ENCODE data around the gene TMEM242. TPM values are rescaled to one million over a fixed set of nuclear protein-coding genes. Genes with fewer than 3 reads are reported as not detected.

TMEM242 gene
- total and polyA plus RNA-seq, 7 donors: 7.8 to 14.8 (median 14.0) TPM

DNA sequence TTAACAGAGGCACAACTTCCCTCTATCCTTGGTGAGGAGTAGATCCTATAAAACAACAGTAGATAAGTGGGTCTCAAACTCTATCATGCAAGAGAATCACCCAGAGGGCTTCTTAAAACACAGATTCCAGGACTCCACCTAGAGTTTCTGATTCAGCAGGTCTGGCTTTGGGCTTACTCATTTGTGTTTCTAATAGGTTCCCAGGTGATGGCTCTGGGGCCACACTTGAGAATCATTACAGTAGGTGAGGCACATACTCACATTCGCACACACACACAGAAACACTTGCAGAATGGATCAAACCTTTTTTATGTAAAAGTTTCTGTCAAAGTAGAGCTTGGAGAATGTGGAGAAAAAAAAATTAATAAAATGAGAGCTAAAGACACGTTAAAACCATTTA is 52.4 kb downstream of the TMEM242 start:
- TF ChIP-seq, protein P1, sequence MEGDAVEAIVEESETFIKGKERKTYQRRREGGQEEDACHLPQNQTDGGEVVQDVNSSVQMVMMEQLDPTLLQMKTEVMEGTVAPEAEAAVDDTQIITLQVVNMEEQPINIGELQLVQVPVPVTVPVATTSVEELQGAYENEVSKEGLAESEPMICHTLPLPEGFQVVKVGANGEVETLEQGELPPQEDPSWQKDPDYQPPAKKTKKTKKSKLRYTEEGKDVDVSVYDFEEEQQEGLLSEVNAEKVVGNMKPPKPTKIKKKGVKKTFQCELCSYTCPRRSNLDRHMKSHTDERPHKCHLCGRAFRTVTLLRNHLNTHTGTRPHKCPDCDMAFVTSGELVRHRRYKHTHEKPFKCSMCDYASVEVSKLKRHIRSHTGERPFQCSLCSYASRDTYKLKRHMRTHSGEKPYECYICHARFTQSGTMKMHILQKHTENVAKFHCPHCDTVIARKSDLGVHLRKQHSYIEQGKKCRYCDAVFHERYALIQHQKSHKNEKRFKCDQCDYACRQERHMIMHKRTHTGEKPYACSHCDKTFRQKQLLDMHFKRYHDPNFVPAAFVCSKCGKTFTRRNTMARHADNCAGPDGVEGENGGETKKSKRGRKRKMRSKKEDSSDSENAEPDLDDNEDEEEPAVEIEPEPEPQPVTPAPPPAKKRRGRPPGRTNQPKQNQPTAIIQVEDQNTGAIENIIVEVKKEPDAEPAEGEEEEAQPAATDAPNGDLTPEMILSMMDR (IDR thresholded peaks at IDR 0.05): no peak
- no peaks in the 10 kb centered on the region for H3K27me3 ChIP-seq (ENCODE audit: insufficient read depth in 3 of 3, low read length in 2 of 3)
- intact Hi-C loops (cut with DNase I): loop anchor here (5.0 to 10.0 kb wide), 3 partner anchors 34 to 236 kb away; no protein-coding TSS in a partner anchor
- H3K4me1 ChIP-seq: peaks cover 19% of the 10 kb centered on the region
- no peak overlapping the region for H3K27ac ChIP-seq
- no peak overlapping the region for H3K4me3 ChIP-seq
- H3K9me3 ChIP-seq: no peaks in the 10 kb centered on the region
- DNase-seq (no peak), ATAC-seq (no peak)
- no peaks in the 10 kb centered on the region for H3K36me3 ChIP-seq (ENCODE audit: insufficient read depth in 1 of 2, low read depth in 1 of 2)
- 90 to 93% (median 92%) methylated on average over 2 of the region's 2 CpGs for WGBS, 3 donors

DNA sequence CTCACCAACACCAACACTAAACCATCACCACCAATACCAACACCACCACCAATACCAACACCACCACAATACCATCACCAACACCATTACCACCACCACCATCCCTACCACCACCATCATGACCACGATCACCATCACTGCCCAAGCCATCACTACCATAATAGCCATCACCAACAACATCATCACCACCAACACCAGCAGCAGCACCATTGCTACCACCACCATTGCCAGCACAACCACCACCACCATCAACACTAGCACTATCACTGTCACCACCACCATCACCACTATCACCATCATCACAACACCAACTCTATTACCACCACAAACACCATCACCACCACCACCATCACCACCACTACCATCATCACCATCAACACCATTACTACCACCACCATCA is 53.0 kb downstream of the TMEM242 start:
- no peak overlapping the region for H3K27ac ChIP-seq
- TF ChIP-seq, protein P1 (IDR thresholded peaks at IDR 0.05): no peak
- H3K9me3 ChIP-seq: no peaks in the 10 kb centered on the region
- H3K36me3 ChIP-seq (ENCODE audit: insufficient read depth in 1 of 2, low read depth in 1 of 2): no peaks in the 10 kb centered on the region
- ATAC-seq: no peak
- no peak for DNase-seq
- H3K4me1 ChIP-seq: peaks cover 16% of the 10 kb centered on the region
- 52 to 93% (median 84%) methylated on average over 1 of the region's 1 CpG for WGBS, 3 donors
- intact Hi-C loops (cut with DNase I): loop anchor here (5.0 to 10.0 kb wide), 3 partner anchors 33 to 236 kb away; no protein-coding TSS in a partner anchor
- H3K27me3 ChIP-seq (ENCODE audit: insufficient read depth in 3 of 3, low read length in 2 of 3): no peaks in the 10 kb centered on the region
- no peak overlapping the region for H3K4me3 ChIP-seq

DNA sequence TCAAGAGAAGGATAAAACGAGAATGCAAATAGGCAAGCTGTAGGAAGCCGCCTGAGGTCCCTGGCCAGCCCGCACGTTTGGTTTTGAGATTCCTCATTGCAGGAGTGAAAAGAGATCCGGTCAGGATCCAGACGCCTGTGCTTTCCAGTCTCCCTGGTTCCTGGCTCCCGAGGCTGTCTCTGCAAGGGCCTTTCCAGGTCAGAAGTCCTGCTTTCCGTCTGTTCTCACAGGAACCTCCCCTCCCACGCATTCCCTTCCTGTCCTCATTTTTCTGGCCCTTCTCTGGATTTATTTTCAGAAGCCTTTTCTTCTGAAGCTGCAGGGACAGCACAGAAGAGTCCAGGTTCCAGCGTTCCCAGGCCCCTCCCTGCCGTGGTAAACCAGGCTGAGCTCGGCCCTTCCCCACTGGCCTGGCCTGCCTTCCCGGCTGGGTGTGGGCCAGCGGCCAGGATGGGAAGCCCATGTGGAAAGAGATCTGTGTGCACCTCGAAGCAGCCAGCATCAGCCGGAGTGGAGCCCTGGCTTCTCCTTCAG is 54.0 kb downstream of the TMEM242 start:
- no peaks in the 10 kb centered on the region for H3K9me3 ChIP-seq
- no peak overlapping the region for H3K4me3 ChIP-seq
- ATAC-seq (peak; percentile 37 to 61 (median 57)), DNase-seq (peak; percentile 78 to 81)
- intact Hi-C loops (cut with DNase I): no loop called here
- H3K27ac ChIP-seq: peak overlapping the region; percentile 46
- TF ChIP-seq, protein P1 (IDR thresholded peaks at IDR 0.05): no peak
- no peaks in the 10 kb centered on the region for H3K27me3 ChIP-seq (ENCODE audit: insufficient read depth in 3 of 3, low read length in 2 of 3)
- peaks cover 12% of the 10 kb centered on the region for H3K4me1 ChIP-seq
- WGBS, 3 donors: 10 to 18% (median 13%) methylated on average over 16 of the region's 16 CpGs
- no peaks in the 10 kb centered on the region for H3K36me3 ChIP-seq (ENCODE audit: insufficient read depth in 1 of 2, low read depth in 1 of 2)

DNA sequence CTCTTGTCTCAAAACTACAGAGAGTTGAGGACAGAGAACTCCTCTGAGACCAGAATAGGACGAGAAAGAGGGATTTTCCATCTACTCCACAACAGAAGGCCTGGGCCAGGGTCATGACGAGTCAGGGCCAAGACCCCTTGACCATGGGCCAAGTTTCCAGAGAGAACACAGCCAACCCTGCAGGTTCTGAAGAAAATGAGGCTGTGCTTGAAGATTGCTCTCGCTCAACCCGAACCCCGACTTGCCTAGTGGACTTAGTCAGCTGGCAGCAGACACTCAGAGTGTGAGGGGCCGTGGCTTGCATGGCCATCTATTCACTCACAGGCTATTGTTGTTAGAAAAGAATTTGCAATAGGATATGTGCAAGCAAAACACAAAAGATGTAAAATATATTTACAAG is 54.5 kb downstream of the TMEM242 start:
- peaks cover 12% of the 10 kb centered on the region for H3K4me1 ChIP-seq
- no peaks in the 10 kb centered on the region for H3K9me3 ChIP-seq
- peak overlapping the region; percentile 46 for H3K27ac ChIP-seq
- WGBS, 3 donors: 53 to 64% (median 62%) methylated on average over 6 of the region's 6 CpGs
- TF ChIP-seq, protein P1 (IDR thresholded peaks at IDR 0.05): no peak
- H3K27me3 ChIP-seq (ENCODE audit: insufficient read depth in 3 of 3, low read length in 2 of 3): no peaks in the 10 kb centered on the region
- DNase-seq: no peak
- intact Hi-C loops (cut with DNase I): no loop called here
- H3K4me3 ChIP-seq: no peak overlapping the region
- no peaks in the 10 kb centered on the region for H3K36me3 ChIP-seq (ENCODE audit: insufficient read depth in 1 of 2, low read depth in 1 of 2)
- ATAC-seq: no peak

DNA sequence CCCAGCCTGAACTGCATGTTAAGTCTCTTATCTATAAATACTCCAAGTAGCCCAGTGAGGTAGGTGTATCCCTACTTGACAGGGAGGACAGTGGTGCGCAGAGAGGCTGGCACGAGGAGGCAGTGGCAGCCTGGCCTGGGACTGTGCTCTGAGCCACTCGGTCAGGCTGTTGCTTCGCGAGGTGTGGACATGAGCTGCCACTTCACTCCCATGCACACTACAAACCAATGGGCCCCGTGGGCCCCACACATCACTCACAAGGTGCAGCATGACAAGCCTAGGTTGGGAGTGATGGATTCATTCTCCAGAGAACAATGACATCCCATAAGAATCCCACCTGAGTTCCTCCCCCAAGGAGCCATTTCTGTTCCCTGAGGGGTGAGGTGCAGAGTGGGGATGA is 54.9 kb downstream of the TMEM242 start:
- DNase-seq: no peak
- H3K4me3 ChIP-seq: no peak overlapping the region
- intact Hi-C loops (cut with DNase I): no loop called here
- no peaks in the 10 kb centered on the region for H3K36me3 ChIP-seq (ENCODE audit: insufficient read depth in 1 of 2, low read depth in 1 of 2)
- no peaks in the 10 kb centered on the region for H3K27me3 ChIP-seq (ENCODE audit: insufficient read depth in 3 of 3, low read length in 2 of 3)
- peaks cover 12% of the 10 kb centered on the region for H3K4me1 ChIP-seq
- TF ChIP-seq, protein P1 (IDR thresholded peaks at IDR 0.05): no peak
- 92 to 98% (median 95%) methylated on average over 6 of the region's 6 CpGs for WGBS, 3 donors
- ATAC-seq: no peak
- H3K27ac ChIP-seq: no peak overlapping the region
- no peaks in the 10 kb centered on the region for H3K9me3 ChIP-seq
